Heart left ventricle (tissue), 16 donors: ENCODE results near the gene ACSM5. TPM values are rescaled to one million over a fixed set of nuclear protein-coding genes. Genes with fewer than 3 reads are reported as not detected.

Source experiments
- ATAC-seq, 4 donors: fragments of 200-7000 bp; cut with Tn5 transposase; one replicate each; pipeline ENCODE4 v1.9.1; 2020 to 2022; ENCODE audit warnings: moderate library complexity in 4 of 4, mild to moderate bottlenecking in 3 of 4, moderate number of reproducible peaks in 1 of 4
- DNase-seq, 5 donors: peaks; one replicate each; pipeline ENCODE4 v3.0.0-alpha.2; 2020
- H3K27ac ChIP-seq, 12 donors: fragments of 200-600 bp; sonication (generic) in 4 of 12; one replicate each; pipeline versions ENCODE4 v1.5.0 to v1.8.0; 2016 to 2022; ENCODE audit warnings: mild to moderate bottlenecking in 2 of 12
- H3K27me3 ChIP-seq, 9 donors: fragments of 200-600 bp; sonication (generic) in 2 of 9; one replicate each; pipeline versions ENCODE4 v1.5.1 to v1.8.0; 2016 to 2022; ENCODE audit warnings: mild to moderate bottlenecking in 3 of 9
- H3K36me3 ChIP-seq, 9 donors: fragments of 200-600 bp; sonication (generic) in 2 of 9; one replicate each; pipeline versions ENCODE4 v1.5.0 to v1.8.0; 2018 to 2022; ENCODE audit warnings: mild to moderate bottlenecking in 2 of 9
- H3K4me1 ChIP-seq, 12 donors: fragments of 200-600 bp; sonication (generic) in 4 of 12; one replicate each; pipeline versions ENCODE4 v1.5.0 to v1.8.0; 2016 to 2022; ENCODE audit warnings: mild to moderate bottlenecking in 3 of 12
- H3K4me3 ChIP-seq, 12 donors: fragments of 200-600 bp; sonication (generic) in 4 of 12; one replicate each; pipeline versions ENCODE4 v1.5.0 to v1.8.0; 2017 to 2022; ENCODE audit warnings: mild to moderate bottlenecking in 9 of 12, moderate library complexity in 4 of 12
- H3K9me3 ChIP-seq, 12 donors: fragments of 200-600 bp; sonication (generic) in 4 of 12; one replicate each; pipeline versions ENCODE4 v1.5.0 to v1.8.0; 2016 to 2022; ENCODE audit warnings: mild to moderate bottlenecking in 1 of 12
- CTCF ChIP-seq, 12 donors: fragments of 200-600 bp; sonication (generic) in 4 of 12; IDR thresholded peaks; one replicate each; pipeline versions ENCODE4 v1.5.0 to v1.8.0; 2018 to 2022; ENCODE audit warnings: antibody characterized with exemption in 12 of 12, mild to moderate bottlenecking in 5 of 12
- POLR2A ChIP-seq, 2 donors: fragments of 450-650 bp; IDR thresholded peaks; one replicate each; pipeline ENCODE4 v1.6.1; 2017; ENCODE audit warnings: antibody characterized with exemption in 2 of 2, mild to moderate bottlenecking in 2 of 2, moderate library complexity in 2 of 2
- WGBS, 4 donors: extraction: QIAGEN DNeasy Blood & Tissue Kit in 2 of 4; methylation state at CpG; one replicate each; pipeline versions ENCODE4 v1.1.5 to v1.1.7; 2013 to 2018; 5-methylcytosine and 5-hydroxymethylcytosine counted together
- intact Hi-C, 10 donors: fragments of 100-400 bp; cut with DNase I; formaldehyde crosslinking; loops; one replicate each; pipeline versions ENCODE4 v1.11.1 to v1.14.2; 2022
- polyA plus RNA-seq, 2 donors: library from polyadenylated mRNA; stranded (reverse); fragments of 200-250 nt; gene quantifications; one replicate each; pipeline ENCODE4 v1.2.3, GENCODE V29; 2013
- total RNA-seq, 9 donors: library from RNA; depleted of rRNA in 2 of 9; stranded (reverse); fragments of >200 nt in 2 of 9; fragmentation: NEBNext Ultra II Directional in 3 of 9; extraction: Animal tissue kit (Norgen Biotek cat#: 25700) in 3 of 9; gene quantifications; one replicate each; pipeline versions ENCODE4 v1.1.0 to v1.2.4, GENCODE V29; 2016 to 2023
- donor health status: ischemic (EF 13 %, LVEDD 7.1; RV severe dilation, severe dysfunction).
- donor health status: healthy with polysubstance abuse.
- donor health status: DM: no; HTN: yes; CAD: no.
- donor health status: DM: no; HTN: no; CAD: no.
- donor health status: ischemic (EF 25% LVEDD 6.9; RV normal size, moderate dysfunction).
- donor health status: ischemic (EF 25% LVEDD 5.7; RV mildly dilated, moderate dysfunction).
- donor health status: healthy.
- donor health status: DM: yes; HTN: yes; CAD: no.
- donor health status: ischemic (EF 35%, LVEDD 5.7; RV mildly dilated, moderate dysfunction).
- donor health status: nonischemic (EF 11% LVEDD 7.7; RV severe dilation, severe dysfunction).
- donor health status: DM: yes; HTN: yes; CAD: no.
- donor health status: PGD.
- donor health status: ischemic (EF 29% LVEDD 5.4; RV normal size, mild dysfunction).
- donor health status: nonischemic (EF 23%, LVEDD 6.1; RV moderate dilation, normal function).

The ACSM5 gene
- total and polyA plus RNA-seq, 11 donors: 0.17 to 12.6 (median 0.73) TPM; not detected in 1

- intact Hi-C loops: no loop called here
- Histone ChIP-seq H3K4me3 (no peak overlapping the region), H3K9me3 (no peaks in the 10 kb centered on the region), H3K4me1 (peaks cover 0 to under 1% (median 0%) of the 10 kb centered on the region in 12 donors), H3K27ac (no peak overlapping the region), H3K36me3 (no peaks in the 10 kb centered on the region), H3K27me3 (peaks cover 0 to 14% (median 0%) of the 10 kb centered on the region in 9 donors)
- DNase-seq (no peak), ATAC-seq (no peak)
- WGBS, 4 donors: 50 to 54% (median 51%) methylated on average over 3 of the region's 3 CpGs
- TF ChIP-seq CTCF (IDR thresholded peaks at IDR 0.05) (no peak), POLR2A (IDR thresholded peaks at IDR 0.05) (no peak)
These were observed 28.6 kb upstream of the ACSM5 start for GRCh38 chr16:20380782-20381181.

DNA sequence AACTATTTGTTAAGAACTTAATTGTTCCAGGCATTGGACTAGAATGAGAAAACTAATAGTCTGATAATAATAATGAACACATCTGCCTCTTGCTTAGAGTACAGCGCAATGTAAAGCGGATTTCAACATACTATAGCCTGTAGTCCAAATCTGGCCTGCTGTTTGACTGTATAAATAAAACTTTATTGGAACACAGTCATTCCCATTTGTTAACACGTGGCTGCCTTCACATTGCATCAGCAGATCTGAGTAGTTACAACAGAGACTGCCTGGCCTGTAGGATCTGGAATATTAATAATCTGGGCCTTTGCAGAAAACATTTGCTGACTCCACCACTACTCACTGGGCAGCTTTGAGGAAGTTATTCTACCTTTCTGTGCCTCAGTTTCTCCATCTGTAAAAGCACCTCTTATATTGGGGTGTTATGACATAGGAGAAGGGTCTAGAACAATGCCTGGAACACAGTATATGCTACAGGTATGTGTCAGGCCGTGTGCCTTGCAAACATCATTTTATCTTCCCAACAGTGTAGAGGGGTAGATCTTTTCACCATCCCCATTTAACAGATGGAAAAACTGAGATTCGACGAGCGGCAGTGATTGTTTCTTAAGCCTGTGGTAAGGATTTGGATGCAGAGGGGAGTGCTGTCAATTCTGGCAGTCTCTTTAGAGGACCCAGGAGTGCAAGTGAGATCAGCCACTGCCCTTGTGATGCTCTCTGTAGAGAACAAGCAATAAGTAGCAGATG is 27.0 kb upstream of the ACSM5 start:
- Histone ChIP-seq H3K36me3 (no peaks in the 10 kb centered on the region), H3K4me1 (peaks cover 0 to 5% (median 0%) of the 10 kb centered on the region in 12 donors), H3K9me3 (no peaks in the 10 kb centered on the region), H3K27me3 (peaks cover 0 to 14% (median 0%) of the 10 kb centered on the region in 9 donors), H3K27ac (no peak overlapping the region), H3K4me3 (no peak overlapping the region)
- DNase-seq: no peak
- no peak for ATAC-seq
- intact Hi-C loops: loop anchor here in 5 of 10 donors (2.0 kb wide), 1 partner anchor 476 kb away; no protein-coding TSS in a partner anchor
- no peak for TF ChIP-seq CTCF (IDR thresholded peaks at IDR 0.05)
- 86 to 94% (median 91%) methylated on average over 7 of the region's 7 CpGs for WGBS, 4 donors

DNA sequence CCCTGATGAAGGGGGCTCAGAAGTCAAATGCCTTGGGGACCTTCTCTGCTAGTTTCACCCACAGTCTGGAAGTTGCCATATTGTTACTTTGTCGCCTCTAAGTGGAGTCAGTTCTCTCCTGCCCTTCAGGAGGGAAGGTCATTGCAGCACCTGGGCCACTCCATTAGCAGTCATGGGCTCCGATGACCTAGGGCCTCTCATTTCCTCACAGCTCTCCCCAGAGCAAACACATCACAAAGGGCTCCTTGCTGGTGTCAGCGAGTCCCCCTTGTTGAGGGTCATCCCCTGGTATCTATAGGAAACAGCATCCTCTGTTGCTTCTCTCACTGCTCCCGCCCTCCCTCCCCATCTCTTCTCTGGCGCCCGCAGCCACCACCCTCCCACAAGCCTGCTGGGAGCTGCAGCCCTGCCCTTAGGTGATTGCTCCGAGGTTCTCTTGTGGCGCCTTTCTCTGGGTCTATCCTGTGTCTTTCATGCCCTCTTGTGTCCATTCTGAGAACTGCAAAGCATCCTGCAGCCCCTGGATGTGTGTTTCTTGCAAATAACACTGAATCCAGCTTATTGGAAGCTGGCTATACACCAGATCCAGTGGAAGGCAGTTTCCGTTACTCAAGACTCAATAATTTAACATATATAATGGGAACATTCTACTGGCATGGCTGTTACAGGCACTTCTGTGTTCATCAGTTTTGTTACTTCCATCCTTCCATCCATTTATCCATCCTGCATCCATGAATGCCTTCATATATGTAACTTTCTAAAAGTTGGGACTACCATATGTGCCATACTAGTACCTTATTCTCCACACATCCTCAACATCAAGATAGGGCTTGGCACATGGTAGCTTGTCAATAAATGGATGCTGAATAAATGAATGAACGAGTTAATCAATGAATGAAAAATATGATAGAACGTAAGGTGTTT is 26.0 kb upstream of the ACSM5 start:
- WGBS, 4 donors: 28 to 32% (median 30%) methylated on average over 7 to 11 of the region's 11 CpGs
- DNase-seq (peak in 3 of 5 donors; percentile 35 to 48 (median 43)), ATAC-seq (peak in 3 of 4 donors; percentile 69 to 80 (median 76))
- H3K27ac ChIP-seq: no peak overlapping the region
- no peaks in the 10 kb centered on the region for H3K36me3 ChIP-seq
- H3K4me1 ChIP-seq: peaks cover 0 to 5% (median 0%) of the 10 kb centered on the region in 12 donors
- H3K9me3 ChIP-seq: no peaks in the 10 kb centered on the region
- peaks cover 0 to 14% (median 0%) of the 10 kb centered on the region in 9 donors for H3K27me3 ChIP-seq
- no peak overlapping the region for H3K4me3 ChIP-seq
- peak; percentile 71 to 83 (median 74) for TF ChIP-seq CTCF (IDR thresholded peaks at IDR 0.05)
- no peak for TF ChIP-seq POLR2A (IDR thresholded peaks at IDR 0.05)
- intact Hi-C loops: loop anchor here in 9 of 10 donors (1.0 to 2.0 kb wide), 3 partner anchors 475 to 477 kb away; no protein-coding TSS in a partner anchor
